ENCODE measurements around the gene SH2D1B. TPM values are rescaled to one million over a fixed set of nuclear protein-coding genes. Genes with fewer than 3 reads are reported as not detected.

Gene SH2D1B
- total and polyA plus RNA-seq, 10 of the 15 experiments (the other 5 are each of a cell fraction or from before 2014, with no cell fraction given) = 0.18 TPM; not detected in 9

DNA sequence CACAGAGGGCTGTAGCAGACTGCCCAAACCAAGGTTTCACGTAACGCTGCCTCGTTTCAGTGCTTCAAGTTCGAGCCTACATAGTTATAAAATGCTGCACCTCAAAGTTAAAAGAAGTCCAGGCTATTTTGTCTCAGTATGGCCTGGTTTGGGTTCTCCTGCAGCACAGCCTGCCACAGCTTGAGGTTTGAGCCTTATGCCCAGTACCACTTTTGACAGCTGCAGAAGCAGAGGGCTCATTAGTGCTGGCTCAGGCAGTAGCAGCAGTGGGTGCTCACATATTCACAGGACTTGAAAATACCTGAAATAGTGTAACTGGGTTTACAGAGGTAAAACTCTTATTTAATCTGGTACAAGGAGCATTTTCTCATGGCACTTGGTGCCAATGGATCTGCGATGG is 50.6 kb downstream of the SH2D1B start:
- TF ChIP-seq HCFC1 (IDR thresholded peaks at IDR 0.05; ENCODE audit: low read length) (no peak), TCF12 (IDR thresholded peaks at IDR 0.05; ENCODE audit: low read depth, low read length) (peak; percentile 56; the same call in 1 of the 2 replicates), SMAD5 (IDR thresholded peaks at IDR 0.05; ENCODE audit: low read depth) (no peak), PRDM15 (CRISPR knock-in tag; IDR thresholded peaks at IDR 0.05) (no peak), BCL11A (IDR thresholded peaks at IDR 0.05; ENCODE audit: low read depth, low read length) (no peak)
- TF ChIP-seq, protein P1, sequence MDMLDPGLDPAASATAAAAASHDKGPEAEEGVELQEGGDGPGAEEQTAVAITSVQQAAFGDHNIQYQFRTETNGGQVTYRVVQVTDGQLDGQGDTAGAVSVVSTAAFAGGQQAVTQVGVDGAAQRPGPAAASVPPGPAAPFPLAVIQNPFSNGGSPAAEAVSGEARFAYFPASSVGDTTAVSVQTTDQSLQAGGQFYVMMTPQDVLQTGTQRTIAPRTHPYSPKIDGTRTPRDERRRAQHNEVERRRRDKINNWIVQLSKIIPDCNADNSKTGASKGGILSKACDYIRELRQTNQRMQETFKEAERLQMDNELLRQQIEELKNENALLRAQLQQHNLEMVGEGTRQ (IDR thresholded peaks at IDR 0.05; ENCODE audit: borderline replicate concordance, low read depth, low read length) = no peak
- Histone ChIP-seq H3K27ac (ENCODE audit: control insufficient read depth, insufficient read depth) (no peak overlapping the region), H3K9ac (ENCODE audit: control insufficient read depth, insufficient read depth, low read length) (no peak overlapping the region), H3K27me3 (replicated peaks in 1 of 2; ENCODE audit: control insufficient read depth in 2 of 2, insufficient read depth in 2 of 2, low read length in 1 of 2) (no peaks in the 10 kb centered on the region; a peak in 1 of 4 replicates), H3K4me2 (ENCODE audit: control insufficient read depth, insufficient read depth) (no peak overlapping the region), H3K36me3 (ENCODE audit: control insufficient read depth in 2 of 2, insufficient read depth in 2 of 2, low read length in 1 of 2) (no peaks in the 10 kb centered on the region), H3K4me1 (ENCODE audit: control insufficient read depth, insufficient read depth, low read length) (peaks cover 17% of the 10 kb centered on the region), H3K9me3 (replicated peaks; ENCODE audit: control insufficient read depth, insufficient read depth, low read length) (no peaks in the 10 kb centered on the region), H3K79me2 (ENCODE audit: control insufficient read depth, insufficient read depth, low read length) (no peaks in the 10 kb centered on the region), H3K4me3 (no peak overlapping the region), H2AFZ (ENCODE audit: control insufficient read depth, low read depth, low read length) (no peak overlapping the region), H4K20me1 (ENCODE audit: control insufficient read depth, insufficient read depth) (no peaks in the 10 kb centered on the region)
- intact Hi-C loops (cut with micrococcal nuclease; ENCODE audit: unreplicated experiment) = no loop called here
- in situ Hi-C loops (cut with MboI) = no loop called here
- BruUV-seq (replicated peaks) = no TSS peak
- CTCF ChIA-PET = interaction anchor here (2.2 to 8.0 kb wide), 2 partner anchors 30 to 439 kb away, joined by 6 to 104 read pairs; no protein-coding TSS in a partner anchor
- DNase-seq (ENCODE audit: low read depth, low spot score) (no peak), ATAC-seq (peak; percentile 78), FAIRE-seq (no peak)
- SMC1A ChIA-PET (ENCODE audit: uncharacterized antibody, unreplicated experiment) = interaction anchor here (1.2 to 3.5 kb wide), 5 partner anchors 11 to 269 kb away, joined by 3 to 31 read pairs (median 10); no protein-coding TSS in a partner anchor
- POLR2A ChIA-PET = interaction anchor here (0.8 kb wide), 1 partner anchor 270 kb away, joined by 3 read pairs; no protein-coding TSS in a partner anchor
- 62% methylated on average over 5 of the region's 5 CpGs for WGBS (ENCODE audit: insufficient coverage, insufficient replicate concordance, low lambda C conversion rate, missing lambda C conversion rate)
- RAD21 ChIA-PET (ENCODE audit: unreplicated experiment) = interaction anchor here (1.8 to 3.3 kb wide), 2 partner anchors 29 to 315 kb away, joined by 3 to 29 read pairs; no protein-coding TSS in a partner anchor
